DOHH2 (cell line): ENCODE data around the gene GJA8.
"Not testable (repeated sequence)": the region's sequence is repeated elsewhere in the genome, so short reads cannot be mapped to it uniquely, and the experiment has no call there.

Experiments
- CTCF ChIP-seq: fragments of 200-600 bp; sonication (generic); IDR thresholded peaks from one replicate; pipeline ENCODE4 v1.5.1; 2014; ENCODE audit warnings: antibody characterized with exemption, mild to moderate bottlenecking, low read depth, low read length; ENCODE audit not compliant: poor library complexity, severe bottlenecking
- EZH2phosphoT487 ChIP-seq: fragments of 200-600 bp; sonication (generic); IDR thresholded peaks from 2 replicates; pipeline ENCODE4 v1.6.1; 2017; ENCODE audit warnings: borderline replicate concordance, mild to moderate bottlenecking, antibody characterized with exemption, low read length, moderate library complexity, mixed read lengths

- TF ChIP-seq CTCF, EZH2phosphoT487: not testable (repeated sequence)
These were observed 37.9 kb downstream of the GJA8 start for GRCh38 chr1:147940456-147940855.
